IMR-90 (cell line): ENCODE results near the gene WDR27. TPM values are rescaled to one million over a fixed set of nuclear protein-coding genes. Genes with fewer than 3 reads are reported as not detected.
"Not testable (repeated sequence)": the region's sequence is repeated elsewhere in the genome, so short reads cannot be mapped to it uniquely, and the experiment has no call there.

ENCODE experiments used
- ATAC-seq: fragments of 200-7000 bp; cut with Tn5 transposase; 2 replicates; pipeline ENCODE4 v1.9.1; 2020; ENCODE audit warnings: low read depth, mild to moderate bottlenecking, moderate library complexity
- BruUV-seq: library from RNA; stranded (reverse); fragments of 400-500 nt; replicated peaks from 2 replicates; lab custom pipeline; 2021; lab: Mats Ljungman, UMichigan
- CTCF ChIA-PET: fragments of 300-600 bp; formaldehyde crosslinking; extraction: SDS; loops from one replicate; lab custom pipeline; 2021; ENCODE audit warnings: antibody characterized with exemption; lab: Yijun Ruan, JAX
- POLR2A ChIA-PET: fragments of 300-600 bp; sonication (Branson Sonifier 250); formaldehyde crosslinking; loops from one replicate; lab custom pipeline; 2022; ENCODE audit warnings: antibody characterized with exemption; ENCODE audit not compliant: unreplicated experiment; lab: Charles Lee
- DNase-seq: peaks from one replicate; pipeline ENCODE4 v3.0.0; 2013
- H2AFZ ChIP-seq: replicated peaks from 2 replicates; pipeline ENCODE3; 2013; ENCODE audit warnings: low read length, mild to moderate bottlenecking; ENCODE audit not compliant: poor library complexity
- H2AK5ac ChIP-seq: 2 replicates; pipeline ENCODE4 v1.6.1; 2013; ENCODE audit warnings: low read depth, low read length, inconsistent platforms
- H2AK9ac ChIP-seq: replicated peaks from 2 replicates; pipeline ENCODE3; 2013; ENCODE audit warnings: mild to moderate bottlenecking, low read depth, low read length, moderate library complexity; ENCODE audit not compliant: poor library complexity
- H2BK120ac ChIP-seq: 2 replicates; pipeline ENCODE4 v1.6.1; 2013; ENCODE audit warnings: low read depth, low read length, inconsistent platforms
- H2BK15ac ChIP-seq: 3 replicates; pipeline ENCODE4 v1.6.1; 2013; ENCODE audit warnings: low read depth, low read length, inconsistent platforms
- H2BK20ac ChIP-seq: 2 replicates; pipeline ENCODE4 v1.6.1; 2013; ENCODE audit warnings: low read depth, mild to moderate bottlenecking, inconsistent platforms, low read length, moderate library complexity
- H2BK5ac ChIP-seq: 2 replicates; pipeline ENCODE4 v1.6.1; 2013; ENCODE audit warnings: mild to moderate bottlenecking, low read depth, low read length, inconsistent platforms; ENCODE audit not compliant: poor library complexity, severe bottlenecking
- H3K14ac ChIP-seq: replicated peaks from 2 replicates; pipeline ENCODE4 v1.6.1; 2013; ENCODE audit warnings: low read depth, low read length, inconsistent platforms
- H3K18ac ChIP-seq: 2 replicates; pipeline ENCODE4 v1.6.1; 2013; ENCODE audit warnings: low read depth, low read length, control low read depth
- H3K23ac ChIP-seq: 2 replicates; pipeline ENCODE4 v1.6.1; 2013; ENCODE audit warnings: low read depth, low read length, inconsistent platforms
- H3K27ac ChIP-seq: 2 replicates; pipeline ENCODE4 v1.5.1; 2013; ENCODE audit warnings: mild to moderate bottlenecking, control low read depth, low read length; ENCODE audit not compliant: insufficient read depth
- H3K27me3 ChIP-seq: 2 replicates; pipeline ENCODE4 v1.6.1; 2013; ENCODE audit warnings: low read length; ENCODE audit not compliant: control insufficient read depth, insufficient read depth
- H3K36me3 ChIP-seq: 2 replicates; pipeline ENCODE4 v1.6.1; 2013; ENCODE audit warnings: low read length, mixed read lengths; ENCODE audit not compliant: control insufficient read depth, insufficient read depth
- H3K4ac ChIP-seq: 2 replicates; pipeline ENCODE4 v1.6.1; 2013; ENCODE audit warnings: low read depth, low read length, inconsistent platforms
- H3K4me1 ChIP-seq: 2 replicates; pipeline ENCODE4 v1.6.1; 2013; ENCODE audit warnings: low read length, mixed read lengths; ENCODE audit not compliant: control insufficient read depth, insufficient read depth
- H3K4me2 ChIP-seq: 2 replicates; pipeline ENCODE4 v1.6.1; 2013; ENCODE audit warnings: low read depth, mild to moderate bottlenecking, control low read depth, low read length, moderate library complexity
- H3K4me3 ChIP-seq: 2 replicates; pipeline ENCODE4 v1.5.1; 2013; ENCODE audit warnings: low read depth, mild to moderate bottlenecking, control low read depth, low read length, moderate library complexity; ENCODE audit not compliant: insufficient read depth
- H3K56ac ChIP-seq: 2 replicates; pipeline ENCODE4 v1.6.1; 2013; ENCODE audit warnings: low read length, inconsistent platforms; ENCODE audit not compliant: insufficient read depth; ENCODE audit errors: extremely low read depth
- H3K79me1 ChIP-seq, 2 experiments: 2 replicates each; pipeline ENCODE4 v1.6.1; 2013; ENCODE audit warnings: low read length in 2 of 2, inconsistent platforms in 1 of 2, low read depth in 1 of 2
- H3K9ac ChIP-seq: 2 replicates; pipeline ENCODE4 v1.6.1; 2013; ENCODE audit warnings: low read depth, low read length, control low read depth
- H3K9me1 ChIP-seq: 2 replicates; pipeline ENCODE4 v1.6.1; 2013; ENCODE audit warnings: low read length, inconsistent platforms; ENCODE audit not compliant: insufficient read depth
- H3K9me3 ChIP-seq: 2 replicates; pipeline ENCODE4 v1.6.1; 2013; ENCODE audit warnings: low read length; ENCODE audit not compliant: control insufficient read depth, insufficient read depth
- H4K20me1 ChIP-seq: 2 replicates; pipeline ENCODE4 v1.6.1; 2013; ENCODE audit warnings: low read length, inconsistent platforms; ENCODE audit not compliant: insufficient read depth
- H4K5ac ChIP-seq: 2 replicates; pipeline ENCODE4 v1.6.1; 2013; ENCODE audit warnings: mild to moderate bottlenecking, low read depth, low read length, control low read depth
- H4K8ac ChIP-seq, 2 experiments: 2 replicates each; pipeline ENCODE4 v1.6.1; 2013; ENCODE audit warnings: low read depth in 2 of 2, low read length in 2 of 2, control low read depth in 1 of 2, inconsistent platforms in 1 of 2
- H4K91ac ChIP-seq: 2 replicates; pipeline ENCODE4 v1.6.1; 2013; ENCODE audit warnings: low read depth, low read length, inconsistent platforms; ENCODE audit not compliant: insufficient read depth
- BHLHE40 ChIP-seq: fragments of 150-350 bp; IDR thresholded peaks from 2 replicates; pipeline ENCODE4 v1.6.1; 2016; ENCODE audit warnings: mild to moderate bottlenecking, low read depth, low read length
- FOS ChIP-seq: fragments of 150-350 bp; IDR thresholded peaks from 2 replicates; pipeline ENCODE4 v1.6.1; 2016; ENCODE audit warnings: low read depth, low read length
- MAFK ChIP-seq: IDR thresholded peaks from 2 replicates; pipeline ENCODE4 v1.6.1; 2012; ENCODE audit warnings: low read depth, low read length, improper control_type of control experiment
- MXI1 ChIP-seq: IDR thresholded peaks from 2 replicates; pipeline ENCODE4 v1.6.1; 2012; ENCODE audit warnings: low read depth, mild to moderate bottlenecking, low read length, moderate library complexity, borderline replicate concordance
- RAD21 ChIP-seq: IDR thresholded peaks from 2 replicates; pipeline ENCODE4 v1.6.1; 2012; ENCODE audit warnings: low read length, improper control_type of control experiment
- WGBS, 2 experiments: methylation state at CpG; one replicate each; pipeline versions ENCODE4 v1.1.5 to v1.1.7; 2013; ENCODE audit warnings: missing lambda C conversion rate in 2 of 2; ENCODE audit not compliant: insufficient read length in 1 of 2; ENCODE audit errors: extremely low coverage in 2 of 2; 5-methylcytosine and 5-hydroxymethylcytosine counted together
- dilution Hi-C: fragments of 300-500 bp; cut with HindIII; formaldehyde crosslinking; loops from one replicate; pipeline ENCODE4 v1.14.3; 2018; ENCODE audit warnings: low sequenced_read_pairs; ENCODE audit not compliant: unreplicated experiment
- in situ Hi-C: fragments of 300-500 bp; cut with MboI; formaldehyde crosslinking; loops from 3 replicates; pipeline ENCODE4 v1.14.3; 2019; ENCODE audit warnings: low sequenced_read_pairs, inconsistent platforms, mixed read lengths
- intact Hi-C: fragments of 100-400 bp; cut with micrococcal nuclease; formaldehyde crosslinking; loops from 2 replicates; pipeline ENCODE4 v1.10.0; 2022
- polyA plus RNA-seq, 3 experiments: library from polyadenylated mRNA; depleted of rRNA; stranded (reverse); fragments of >200 nt; gene quantifications; 2 replicates each; pipeline ENCODE4 v1.2.3, GENCODE V29; 2012; ENCODE audit warnings: low replicate concordance in 1 of 3
- total RNA-seq: library from RNA; depleted of rRNA; stranded (reverse); fragments of >200 nt; gene quantifications from 2 replicates; pipeline ENCODE4 v1.2.3, GENCODE V29; 2012
- TF ChIP-seq, protein P1 (sequence below): fragments of 150-350 bp; IDR thresholded peaks from 2 replicates; pipeline ENCODE4 v1.6.1; 2017; ENCODE audit warnings: mild to moderate bottlenecking, antibody characterized with exemption, low read length, low read depth
- TF ChIP-seq, protein P2 (sequence below): fragments of 150-350 bp; IDR thresholded peaks from 2 replicates; pipeline ENCODE4 v1.6.1; 2016; ENCODE audit warnings: low read depth, mild to moderate bottlenecking, low read length, moderate library complexity, borderline replicate concordance

The WDR27 gene
- total and polyA plus RNA-seq, 2 of the 4 experiments (the other 2 are of a cell fraction) = 7.0 to 18.5 TPM

DNA sequence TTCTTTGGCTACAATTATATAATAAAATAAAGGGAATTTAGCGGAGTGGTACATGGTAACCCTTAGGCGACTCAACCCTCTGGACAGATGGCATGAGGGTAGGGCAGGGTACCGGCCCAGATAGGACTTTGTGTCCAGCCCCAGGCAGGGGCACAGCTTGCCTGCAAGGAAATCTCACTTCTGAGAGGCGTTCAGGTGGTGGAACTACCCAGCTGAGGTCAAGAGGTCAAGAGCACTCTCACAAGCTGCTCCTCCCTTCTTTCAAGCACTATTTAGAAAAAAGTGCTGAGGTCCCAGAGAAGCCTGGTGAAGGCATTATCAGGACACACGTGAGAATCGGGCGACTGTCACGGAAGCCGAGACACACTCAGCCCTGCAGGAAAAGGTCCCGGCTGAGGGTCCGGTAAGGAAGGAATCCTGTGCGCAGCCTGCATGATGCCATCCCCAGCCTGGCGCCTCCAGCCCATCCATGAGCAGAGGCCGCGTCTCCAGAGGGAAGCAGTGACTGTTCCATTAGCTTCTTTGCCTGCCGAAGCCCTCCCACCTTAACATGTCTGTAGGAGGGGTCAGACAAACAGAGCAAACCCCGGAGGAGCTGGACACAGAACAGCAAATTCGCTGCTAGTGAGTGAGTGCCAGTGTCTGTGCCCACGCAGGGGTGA, 54.8 kb downstream of the WDR27 start:
- Histone ChIP-seq H2AK9ac (no peak overlapping the region), H2AFZ (no peak overlapping the region), H2BK20ac (no peak overlapping the region), H3K9ac (no peak overlapping the region), H4K5ac (no peak overlapping the region), H2BK120ac (no peak overlapping the region), H3K23ac (no peak overlapping the region), H3K56ac (no peak overlapping the region), H3K27me3 (no peaks in the 10 kb centered on the region), H2AK5ac (no peak overlapping the region), H3K36me3 (peaks cover 6% of the 10 kb centered on the region; the same call in 1 of the 2 replicates), H3K4me3 (no peak overlapping the region), H3K9me1 (0 out of 2 replicates have a peak, but pooled peaks cover 5% of the 10 kb centered on the region), H2BK5ac (no peak overlapping the region), H3K14ac (no peak overlapping the region), H3K79me1 (no peaks in the 10 kb centered on the region), H2BK15ac (no peak overlapping the region), H3K4me2 (no peak overlapping the region), H3K18ac (no peak overlapping the region), H4K20me1 (no peaks in the 10 kb centered on the region), H3K4me1 (no peaks in the 10 kb centered on the region), H3K27ac (no peak overlapping the region), H4K8ac (no peak overlapping the region), H4K91ac (no peak overlapping the region), H3K4ac (no peak overlapping the region), H3K9me3 (no peaks in the 10 kb centered on the region)
- in situ Hi-C loops (no loop called here), dilution Hi-C loops (no loop called here), intact Hi-C loops (no loop called here)
- no TSS peak for BruUV-seq
- ChIA-PET CTCF (no interaction called here), POLR2A (no interaction called here)
- no peak for TF ChIP-seq BHLHE40
- TF ChIP-seq, protein P1, sequence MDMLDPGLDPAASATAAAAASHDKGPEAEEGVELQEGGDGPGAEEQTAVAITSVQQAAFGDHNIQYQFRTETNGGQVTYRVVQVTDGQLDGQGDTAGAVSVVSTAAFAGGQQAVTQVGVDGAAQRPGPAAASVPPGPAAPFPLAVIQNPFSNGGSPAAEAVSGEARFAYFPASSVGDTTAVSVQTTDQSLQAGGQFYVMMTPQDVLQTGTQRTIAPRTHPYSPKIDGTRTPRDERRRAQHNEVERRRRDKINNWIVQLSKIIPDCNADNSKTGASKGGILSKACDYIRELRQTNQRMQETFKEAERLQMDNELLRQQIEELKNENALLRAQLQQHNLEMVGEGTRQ = no peak
- TF ChIP-seq, protein P2, sequence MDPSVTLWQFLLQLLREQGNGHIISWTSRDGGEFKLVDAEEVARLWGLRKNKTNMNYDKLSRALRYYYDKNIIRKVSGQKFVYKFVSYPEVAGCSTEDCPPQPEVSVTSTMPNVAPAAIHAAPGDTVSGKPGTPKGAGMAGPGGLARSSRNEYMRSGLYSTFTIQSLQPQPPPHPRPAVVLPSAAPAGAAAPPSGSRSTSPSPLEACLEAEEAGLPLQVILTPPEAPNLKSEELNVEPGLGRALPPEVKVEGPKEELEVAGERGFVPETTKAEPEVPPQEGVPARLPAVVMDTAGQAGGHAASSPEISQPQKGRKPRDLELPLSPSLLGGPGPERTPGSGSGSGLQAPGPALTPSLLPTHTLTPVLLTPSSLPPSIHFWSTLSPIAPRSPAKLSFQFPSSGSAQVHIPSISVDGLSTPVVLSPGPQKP = no peak
- no peak for TF ChIP-seq FOS
- TF ChIP-seq RAD21 = no peak
- no peak for TF ChIP-seq MAFK
- TF ChIP-seq MXI1 = no peak
- no peak for DNase-seq
- no peak for ATAC-seq
- 91% methylated on average over 13 of the region's 19 CpGs; no CpG with 5 or more reads in 1 of the 2 experiments for WGBS, 2 experiments

DNA sequence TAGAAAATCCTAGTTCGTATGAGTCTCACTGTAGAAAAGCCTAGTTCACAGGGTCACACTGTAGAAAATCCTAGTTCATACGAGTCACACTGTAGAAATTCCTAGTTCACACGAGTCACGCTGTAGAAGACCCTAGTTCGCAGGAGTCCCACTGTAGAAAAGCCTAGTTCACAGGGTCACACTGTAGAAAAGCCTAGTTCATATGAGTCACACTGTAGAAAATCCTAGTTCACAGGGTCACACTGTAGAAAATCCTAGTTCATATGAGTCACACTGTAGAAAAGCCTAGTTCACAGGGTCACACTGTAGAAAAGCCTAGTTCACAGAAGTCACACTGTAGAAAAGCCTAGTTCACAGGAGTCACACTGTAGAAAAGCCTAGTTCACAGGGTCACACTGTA, 56.4 kb downstream of the WDR27 start:
- H2AFZ ChIP-seq, H2AK9ac ChIP-seq, H3K79me1 ChIP-seq, H2BK5ac ChIP-seq, H3K27ac ChIP-seq, H2BK120ac ChIP-seq, H3K18ac ChIP-seq, ATAC-seq, H2AK5ac ChIP-seq, H2BK15ac ChIP-seq, POLR2A ChIA-PET, H3K9me3 ChIP-seq, H3K27me3 ChIP-seq, H3K9me1 ChIP-seq, H3K14ac ChIP-seq, H3K4ac ChIP-seq, H2BK20ac ChIP-seq, H3K23ac ChIP-seq, H4K91ac ChIP-seq, H3K36me3 ChIP-seq, H3K4me3 ChIP-seq, DNase-seq, H4K20me1 ChIP-seq, H3K4me1 ChIP-seq, in situ Hi-C loops, H3K4me2 ChIP-seq, H3K9ac ChIP-seq, H4K8ac ChIP-seq, dilution Hi-C loops, H4K5ac ChIP-seq, CTCF ChIA-PET, BruUV-seq, H3K56ac ChIP-seq, intact Hi-C loops: not testable (repeated sequence)
- WGBS, 2 experiments = 100% methylated on average over 2 of the region's 5 CpGs; no CpG with 5 or more reads in 1 of the 2 experiments
